ENCODE results near the gene XYLT1. TPM values are rescaled to one million over a fixed set of nuclear protein-coding genes. Genes with fewer than 3 reads are reported as not detected.
"Not testable (repeated sequence)": the region's sequence is repeated elsewhere in the genome, so short reads cannot be mapped to it uniquely, and the experiment has no call there.

XYLT1 gene
- total and polyA plus RNA-seq, 2 donors, result 2.2 to 3.5 TPM

- H3K4me1 ChIP-seq (ENCODE audit: control insufficient read depth in 2 of 2, insufficient read depth in 2 of 2, low read length in 2 of 2), result no peaks in the 10 kb centered on the region
- H3K36me3 ChIP-seq (ENCODE audit: control insufficient read depth in 2 of 2, insufficient read depth in 2 of 2, low read length in 1 of 2), result no peaks in the 10 kb centered on the region
- no peak for DNase-seq (ENCODE audit: low read depth in 6 of 9, low spot score in 9 of 9)
- 91% methylated on average over 3 of the region's 3 CpGs for WGBS
- H3K27me3 ChIP-seq (ENCODE audit: control insufficient read depth in 2 of 2, insufficient read depth in 1 of 2, low read length in 1 of 2), result no peaks in the 10 kb centered on the region
- no peak overlapping the region for H3K27ac ChIP-seq (ENCODE audit: low read depth in 1 of 2, low read length in 1 of 2)
- H3K4me3 ChIP-seq (ENCODE audit: low read length in 2 of 2), result no peak overlapping the region
- no peaks in the 10 kb centered on the region for H3K9me3 ChIP-seq (ENCODE audit: control insufficient read depth in 2 of 2, insufficient read depth in 1 of 2, low read length in 1 of 2)
These were observed 38.4 kb upstream of the XYLT1 start for GRCh38 chr16:17509194-17509593.

- H3K9me3 ChIP-seq (ENCODE audit: control insufficient read depth in 2 of 2, insufficient read depth in 1 of 2, low read length in 1 of 2), result no peaks in the 10 kb centered on the region
- no peaks in the 10 kb centered on the region for H3K36me3 ChIP-seq (ENCODE audit: control insufficient read depth in 2 of 2, insufficient read depth in 2 of 2, low read length in 1 of 2)
- H3K4me3 ChIP-seq (ENCODE audit: low read length in 2 of 2), result no peak overlapping the region
- no peaks in the 10 kb centered on the region for H3K4me1 ChIP-seq (ENCODE audit: control insufficient read depth in 2 of 2, insufficient read depth in 2 of 2, low read length in 2 of 2)
- DNase-seq (ENCODE audit: low read depth in 6 of 9, low spot score in 9 of 9), result no peak
- H3K27me3 ChIP-seq (ENCODE audit: control insufficient read depth in 2 of 2, insufficient read depth in 1 of 2, low read length in 1 of 2), result no peaks in the 10 kb centered on the region
- WGBS, result 94% methylated on average over 9 of the region's 9 CpGs
- no peak overlapping the region for H3K27ac ChIP-seq (ENCODE audit: low read depth in 1 of 2, low read length in 1 of 2)
These were observed 37.5 kb upstream of the XYLT1 start for GRCh38 chr16:17508303-17508702.

GRCh38 chr16:17507516-17507915, 36.8 kb upstream of the XYLT1 start:
- not testable (repeated sequence) for DNase-seq (ENCODE audit: low read depth in 6 of 9, low spot score in 9 of 9); H3K4me3 ChIP-seq (ENCODE audit: low read length in 2 of 2); H3K36me3 ChIP-seq (ENCODE audit: control insufficient read depth in 2 of 2, insufficient read depth in 2 of 2, low read length in 1 of 2); H3K27ac ChIP-seq (ENCODE audit: low read depth in 1 of 2, low read length in 1 of 2); H3K27me3 ChIP-seq (ENCODE audit: control insufficient read depth in 2 of 2, insufficient read depth in 1 of 2, low read length in 1 of 2); H3K4me1 ChIP-seq (ENCODE audit: control insufficient read depth in 2 of 2, insufficient read depth in 2 of 2, low read length in 2 of 2); H3K9me3 ChIP-seq (ENCODE audit: control insufficient read depth in 2 of 2, insufficient read depth in 1 of 2, low read length in 1 of 2)
- WGBS, result 88% methylated on average over 8 of the region's 8 CpGs

GRCh38 chr16:17505828-17506227, 35.1 kb upstream of the XYLT1 start:
- H3K36me3 ChIP-seq (ENCODE audit: control insufficient read depth in 2 of 2, insufficient read depth in 2 of 2, low read length in 1 of 2); H3K27me3 ChIP-seq (ENCODE audit: control insufficient read depth in 2 of 2, insufficient read depth in 1 of 2, low read length in 1 of 2); H3K27ac ChIP-seq (ENCODE audit: low read depth in 1 of 2, low read length in 1 of 2); H3K4me3 ChIP-seq (ENCODE audit: low read length in 2 of 2); H3K9me3 ChIP-seq (ENCODE audit: control insufficient read depth in 2 of 2, insufficient read depth in 1 of 2, low read length in 1 of 2); H3K4me1 ChIP-seq (ENCODE audit: control insufficient read depth in 2 of 2, insufficient read depth in 2 of 2, low read length in 2 of 2); DNase-seq (ENCODE audit: low read depth in 6 of 9, low spot score in 9 of 9): not testable (repeated sequence)
- 97% methylated on average over 26 of the region's 26 CpGs for WGBS

- DNase-seq (ENCODE audit: low read depth in 6 of 9, low spot score in 9 of 9), result no peak
- H3K27me3 ChIP-seq (ENCODE audit: control insufficient read depth in 2 of 2, insufficient read depth in 1 of 2, low read length in 1 of 2), result no peaks in the 10 kb centered on the region
- H3K27ac ChIP-seq (ENCODE audit: low read depth in 1 of 2, low read length in 1 of 2), result no peak overlapping the region
- no peaks in the 10 kb centered on the region for H3K4me1 ChIP-seq (ENCODE audit: control insufficient read depth in 2 of 2, insufficient read depth in 2 of 2, low read length in 2 of 2)
- WGBS, result 95% methylated on average over 2 of the region's 2 CpGs
- no peaks in the 10 kb centered on the region for H3K36me3 ChIP-seq (ENCODE audit: control insufficient read depth in 2 of 2, insufficient read depth in 2 of 2, low read length in 1 of 2)
- H3K9me3 ChIP-seq (ENCODE audit: control insufficient read depth in 2 of 2, insufficient read depth in 1 of 2, low read length in 1 of 2), result no peaks in the 10 kb centered on the region
- no peak overlapping the region for H3K4me3 ChIP-seq (ENCODE audit: low read length in 2 of 2)
These were observed 33.3 kb upstream of the XYLT1 start for GRCh38 chr16:17504050-17504449.

- Histone ChIP-seq H3K27me3 (ENCODE audit: control insufficient read depth in 2 of 2, insufficient read depth in 1 of 2, low read length in 1 of 2) (no peaks in the 10 kb centered on the region), H3K27ac (ENCODE audit: low read depth in 1 of 2, low read length in 1 of 2) (no peak overlapping the region), H3K4me3 (ENCODE audit: low read length in 2 of 2) (no peak overlapping the region), H3K9me3 (ENCODE audit: control insufficient read depth in 2 of 2, insufficient read depth in 1 of 2, low read length in 1 of 2) (no peaks in the 10 kb centered on the region), H3K4me1 (ENCODE audit: control insufficient read depth in 2 of 2, insufficient read depth in 2 of 2, low read length in 2 of 2) (no peaks in the 10 kb centered on the region), H3K36me3 (ENCODE audit: control insufficient read depth in 2 of 2, insufficient read depth in 2 of 2, low read length in 1 of 2) (no peaks in the 10 kb centered on the region)
- 93% methylated on average over 5 of the region's 5 CpGs for WGBS
- no peak for DNase-seq (ENCODE audit: low read depth in 6 of 9, low spot score in 9 of 9)
These were observed 32.6 kb upstream of the XYLT1 start for GRCh38 chr16:17503331-17503730.

GRCh38 chr16:17501321-17501720, 30.6 kb upstream of the XYLT1 start:
- no peak overlapping the region for H3K4me3 ChIP-seq (ENCODE audit: low read length in 2 of 2)
- no peaks in the 10 kb centered on the region for H3K27me3 ChIP-seq (ENCODE audit: control insufficient read depth in 2 of 2, insufficient read depth in 1 of 2, low read length in 1 of 2)
- DNase-seq (ENCODE audit: low read depth in 6 of 9, low spot score in 9 of 9), result no peak
- H3K27ac ChIP-seq (ENCODE audit: low read depth in 1 of 2, low read length in 1 of 2), result no peak overlapping the region
- H3K9me3 ChIP-seq (ENCODE audit: control insufficient read depth in 2 of 2, insufficient read depth in 1 of 2, low read length in 1 of 2), result no peaks in the 10 kb centered on the region
- H3K36me3 ChIP-seq (ENCODE audit: control insufficient read depth in 2 of 2, insufficient read depth in 2 of 2, low read length in 1 of 2), result no peaks in the 10 kb centered on the region
- 91% methylated on average over 9 of the region's 9 CpGs for WGBS
- H3K4me1 ChIP-seq (ENCODE audit: control insufficient read depth in 2 of 2, insufficient read depth in 2 of 2, low read length in 2 of 2), result no peaks in the 10 kb centered on the region

- Histone ChIP-seq H3K27ac (ENCODE audit: low read depth in 1 of 2, low read length in 1 of 2) (no peak overlapping the region), H3K4me1 (ENCODE audit: control insufficient read depth in 2 of 2, insufficient read depth in 2 of 2, low read length in 2 of 2) (no peaks in the 10 kb centered on the region), H3K4me3 (ENCODE audit: low read length in 2 of 2) (no peak overlapping the region), H3K27me3 (ENCODE audit: control insufficient read depth in 2 of 2, insufficient read depth in 1 of 2, low read length in 1 of 2) (no peaks in the 10 kb centered on the region), H3K36me3 (ENCODE audit: control insufficient read depth in 2 of 2, insufficient read depth in 2 of 2, low read length in 1 of 2) (no peaks in the 10 kb centered on the region), H3K9me3 (ENCODE audit: control insufficient read depth in 2 of 2, insufficient read depth in 1 of 2, low read length in 1 of 2) (no peaks in the 10 kb centered on the region)
- no peak for DNase-seq (ENCODE audit: low read depth in 6 of 9, low spot score in 9 of 9)
- WGBS, result 70% methylated on average over 2 of the region's 2 CpGs
These were observed 28.6 kb upstream of the XYLT1 start for GRCh38 chr16:17499223-17499902.

- no peak overlapping the region for H3K27ac ChIP-seq (ENCODE audit: low read depth in 1 of 2, low read length in 1 of 2)
- H3K4me1 ChIP-seq (ENCODE audit: control insufficient read depth in 2 of 2, insufficient read depth in 2 of 2, low read length in 2 of 2), result no peaks in the 10 kb centered on the region
- H3K4me3 ChIP-seq (ENCODE audit: low read length in 2 of 2), result no peak overlapping the region
- WGBS, result 94% methylated on average over 3 of the region's 3 CpGs
- DNase-seq (ENCODE audit: low read depth in 6 of 9, low spot score in 9 of 9), result no peak
- no peaks in the 10 kb centered on the region for H3K36me3 ChIP-seq (ENCODE audit: control insufficient read depth in 2 of 2, insufficient read depth in 2 of 2, low read length in 1 of 2)
- no peaks in the 10 kb centered on the region for H3K27me3 ChIP-seq (ENCODE audit: control insufficient read depth in 2 of 2, insufficient read depth in 1 of 2, low read length in 1 of 2)
- no peaks in the 10 kb centered on the region for H3K9me3 ChIP-seq (ENCODE audit: control insufficient read depth in 2 of 2, insufficient read depth in 1 of 2, low read length in 1 of 2)
These were observed 26.9 kb upstream of the XYLT1 start for GRCh38 chr16:17497648-17498047.

- no peak for DNase-seq (ENCODE audit: low read depth in 6 of 9, low spot score in 9 of 9)
- H3K27me3 ChIP-seq (ENCODE audit: control insufficient read depth in 2 of 2, insufficient read depth in 1 of 2, low read length in 1 of 2), result no peaks in the 10 kb centered on the region
- no peaks in the 10 kb centered on the region for H3K9me3 ChIP-seq (ENCODE audit: control insufficient read depth in 2 of 2, insufficient read depth in 1 of 2, low read length in 1 of 2)
These were observed 26.1 kb upstream of the XYLT1 start for GRCh38 chr16:17496891-17497290.

More at GRCh38 chr16:17496891-17497290, 26.1 kb upstream of the XYLT1 start:
- Histone ChIP-seq H3K36me3 (ENCODE audit: control insufficient read depth in 2 of 2, insufficient read depth in 2 of 2, low read length in 1 of 2) (no peaks in the 10 kb centered on the region), H3K4me3 (ENCODE audit: low read length in 2 of 2) (no peak overlapping the region), H3K4me1 (ENCODE audit: control insufficient read depth in 2 of 2, insufficient read depth in 2 of 2, low read length in 2 of 2) (no peaks in the 10 kb centered on the region), H3K27ac (ENCODE audit: low read depth in 1 of 2, low read length in 1 of 2) (no peak overlapping the region)

Measured in thymus (tissue), 11 donors.